SK-N-SH (cell line): ENCODE measurements around the gene KRT13. TPM values are rescaled to one million over a fixed set of nuclear protein-coding genes. Genes with fewer than 3 reads are reported as not detected.

Source experiments
- CTCF ChIA-PET: fragments of 300-600, 350-600 bp; formaldehyde crosslinking; extraction: SDS; loops from one replicate; lab custom pipeline; 2021; lab: Yijun Ruan, JAX
- POLR2A ChIA-PET: fragments of 350-600 bp; sonication (Branson Sonifier 250); formaldehyde crosslinking; extraction: SDS; loops from one replicate; lab custom pipeline; 2020; ENCODE audit warnings: antibody characterized with exemption, inconsistent platforms; lab: Yijun Ruan, JAX
- DNase-seq: peaks from one replicate; pipeline ENCODE4 v3.0.0; 2012
- H2AFZ ChIP-seq: fragments of 200-600 bp; sonication (generic); 2 replicates; pipeline ENCODE4 v1.8.1; 2016; ENCODE audit warnings: antibody characterized with exemption, mild to moderate bottlenecking, low read depth
- H3F3A ChIP-seq: fragments of 200-600 bp; sonication (generic); replicated peaks from 2 replicates; pipeline ENCODE3; 2016; ENCODE audit warnings: antibody characterized with exemption, mild to moderate bottlenecking; ENCODE audit not compliant: insufficient read depth
- H3K27ac ChIP-seq, 2 experiments: fragments of 200-500 bp in 1 of 2; fragments of 200-600 bp in 1 of 2; sonication (Bioruptor generic) in 1 of 2; sonication (generic), shearing (Covaris generic) in 1 of 2; 2 replicates each; pipeline versions ENCODE4 v1.5.1 to v1.6.1; 2014 to 2016; ENCODE audit warnings: low read depth in 2 of 2, inconsistent platforms in 1 of 2, low read length in 1 of 2, mild to moderate bottlenecking in 1 of 2, mixed read lengths in 1 of 2
- H3K27me3 ChIP-seq: fragments of 200-600 bp; sonication (generic), shearing (Covaris generic); 2 replicates; pipeline ENCODE4 v1.6.1; 2016; ENCODE audit warnings: mixed run types; ENCODE audit not compliant: insufficient read depth
- H3K36me3 ChIP-seq, 2 experiments: fragments of 200-500 bp in 1 of 2; fragments of 200-600 bp in 1 of 2; sonication (Bioruptor generic) in 1 of 2; sonication (generic) in 1 of 2; replicated peaks in 1 of 2; 2 replicates each; pipeline versions ENCODE3 to v1.5.1; 2014 to 2016; ENCODE audit warnings: low read length in 1 of 2, mild to moderate bottlenecking in 1 of 2; ENCODE audit not compliant: insufficient read depth in 2 of 2, control insufficient read depth in 1 of 2
- H3K4me1 ChIP-seq, 2 experiments: fragments of 200-500 bp in 1 of 2; fragments of 200-600 bp in 1 of 2; sonication (Bioruptor generic) in 1 of 2; sonication (generic), shearing (Covaris generic) in 1 of 2; 2 replicates each; pipeline versions ENCODE4 v1.5.1 to v1.6.1; 2014 to 2016; ENCODE audit warnings: low read depth in 1 of 2, low read length in 1 of 2, mixed run types in 1 of 2; ENCODE audit not compliant: insufficient read depth in 2 of 2, control insufficient read depth in 1 of 2
- H3K4me2 ChIP-seq: fragments of 200-600 bp; sonication (generic), shearing (Covaris generic); 2 replicates; pipeline ENCODE4 v1.6.1; 2017; ENCODE audit warnings: mixed run types
- H3K4me3 ChIP-seq, 2 experiments: fragments of 200-500 bp in 1 of 2; fragments of 200-600 bp in 1 of 2; sonication (Bioruptor generic) in 1 of 2; sonication (generic), shearing (Covaris generic) in 1 of 2; 2 replicates each; pipeline versions ENCODE4 v1.5.1 to v1.8.1; 2014 to 2016; ENCODE audit warnings: low read depth in 2 of 2, inconsistent platforms in 1 of 2, low read length in 1 of 2, mild to moderate bottlenecking in 1 of 2, mixed read lengths in 1 of 2, moderate library complexity in 1 of 2
- H3K79me2 ChIP-seq: fragments of 200-600 bp; sonication (generic); 2 replicates; pipeline ENCODE4 v1.8.1; 2017; ENCODE audit warnings: mild to moderate bottlenecking; ENCODE audit not compliant: insufficient read depth
- H3K9ac ChIP-seq: fragments of 200-600 bp; sonication (generic); 2 replicates; pipeline ENCODE4 v1.6.1; 2017; ENCODE audit warnings: mixed run types
- H3K9me2 ChIP-seq: fragments of 200-600 bp; sonication (generic); 2 replicates; pipeline ENCODE4 v1.6.1; 2017; ENCODE audit warnings: mixed run types
- H3K9me3 ChIP-seq: fragments of 200-600 bp; sonication (generic); 2 replicates; pipeline ENCODE4 v1.6.1; 2017; ENCODE audit warnings: mixed run types, mild to moderate bottlenecking, moderate library complexity
- H4K20me1 ChIP-seq: fragments of 200-600 bp; sonication (generic); 2 replicates; pipeline ENCODE4 v1.6.1; 2017; ENCODE audit warnings: mild to moderate bottlenecking, mixed run types; ENCODE audit not compliant: insufficient read depth
- CHD2 ChIP-seq: fragments of 150-350 bp; IDR thresholded peaks from 2 replicates; pipeline ENCODE4 v1.6.1; 2018; ENCODE audit warnings: low read length; ENCODE audit not compliant: partially characterized antibody
- ELF1 ChIP-seq: IDR thresholded peaks from 2 replicates; pipeline ENCODE4 v1.4.0; 2012
- EP300 ChIP-seq, 2 experiments: IDR thresholded peaks; 2 replicates each; pipeline versions ENCODE4 v1.4.0 to v1.6.1; 2012; ENCODE audit warnings: borderline replicate concordance in 1 of 2, low read depth in 1 of 2, low read length in 1 of 2
- EZH2phosphoT487 ChIP-seq: fragments of 200-600 bp; sonication (generic); IDR thresholded peaks from 2 replicates; pipeline ENCODE4 v1.6.1; 2017; ENCODE audit warnings: low read depth, mixed run types, mild to moderate bottlenecking, antibody characterized with exemption, moderate library complexity, borderline replicate concordance
- GATA2 ChIP-seq: sonication (generic); formaldehyde crosslinking; IDR thresholded peaks from 2 replicates; pipeline ENCODE4 v1.5.0; 2020; ENCODE audit warnings: mild to moderate bottlenecking, missing genetic modification reagents
- JUND ChIP-seq: IDR thresholded peaks from 2 replicates; pipeline ENCODE4 v1.4.0; 2012
- MEF2A ChIP-seq: IDR thresholded peaks from 2 replicates; pipeline ENCODE4 v1.4.0; 2012; ENCODE audit warnings: low read depth, borderline replicate concordance
- RFX5 ChIP-seq: IDR thresholded peaks from 2 replicates; pipeline ENCODE4 v1.6.1; 2012; ENCODE audit warnings: mild to moderate bottlenecking, improper control_type of control experiment, low read length
- TAF1 ChIP-seq: IDR thresholded peaks from 2 replicates; pipeline ENCODE4 v1.6.1; 2012; ENCODE audit warnings: low read depth, mild to moderate bottlenecking, low read length, moderate library complexity, borderline replicate concordance
- TCF12 ChIP-seq: IDR thresholded peaks from 2 replicates; pipeline ENCODE4 v1.4.0; 2012
- WGBS: methylation state at CpG from one replicate; pipeline ENCODE4 v1.1.6; 2017; ENCODE audit warnings: low lambda C conversion rate; 5-methylcytosine and 5-hydroxymethylcytosine counted together
- polyA plus RNA-seq, 3 experiments: library from polyadenylated mRNA; depleted of rRNA; stranded (reverse); fragments of >200 nt; gene quantifications; 2 replicates each; pipeline ENCODE4 v1.2.3, GENCODE V29; 2012
- TF ChIP-seq, protein P1 (sequence below): IDR thresholded peaks from 2 replicates; pipeline ENCODE4 v1.6.1; 2012; ENCODE audit warnings: mild to moderate bottlenecking, low read depth, low read length, moderate library complexity
- TF ChIP-seq, protein P2 (sequence below): IDR thresholded peaks from 2 replicates; pipeline ENCODE4 v1.4.0; 2012; ENCODE audit warnings: low read depth, borderline replicate concordance
- TF ChIP-seq, protein P3 (sequence below): IDR thresholded peaks from 2 replicates; pipeline ENCODE4 v1.4.0; 2012; ENCODE audit warnings: low read depth, borderline replicate concordance
- TF ChIP-seq, protein P4 (sequence below): fragments of 150-350 bp; IDR thresholded peaks from 2 replicates; pipeline ENCODE4 v1.6.1; 2017; ENCODE audit warnings: antibody characterized with exemption, low read length, low read depth, borderline replicate concordance

KRT13 gene
- polyA plus RNA-seq, 1 of the 3 experiments (the other 2 are of a cell fraction) = 0.39 TPM

DNA sequence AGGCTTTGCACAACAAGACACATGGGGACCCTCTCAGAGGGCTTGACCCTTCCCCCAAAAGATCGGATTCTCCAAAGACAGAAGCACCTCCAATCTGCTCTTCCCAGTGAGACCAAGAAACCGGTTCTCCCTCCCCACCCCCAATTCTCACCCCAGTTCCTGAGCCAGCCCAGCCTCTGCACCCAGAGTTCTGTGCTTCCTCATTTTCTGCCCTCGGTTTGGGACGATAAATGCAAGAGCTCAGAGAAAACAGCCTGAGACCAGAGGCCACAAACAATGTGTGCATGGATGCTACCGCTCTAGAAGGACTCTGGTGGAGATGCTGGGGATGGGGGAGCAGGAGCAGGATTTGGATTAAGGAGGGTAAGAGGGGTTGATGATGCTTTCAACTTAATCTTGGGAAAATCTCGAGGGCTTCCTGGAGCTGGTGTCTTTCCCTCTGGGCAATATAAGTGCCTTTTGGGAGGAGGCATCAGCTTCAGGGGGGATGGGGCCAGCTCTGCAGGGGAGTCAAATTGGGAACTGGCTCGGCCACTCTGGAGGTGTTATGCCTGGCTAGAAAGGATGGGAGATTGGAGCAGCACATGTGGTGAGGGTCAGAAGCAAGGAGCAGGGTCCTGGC, 7.2 kb upstream of the KRT13 start:
- H3K36me3 ChIP-seq = no peaks in the 10 kb centered on the region
- TF ChIP-seq JUND (no peak), CHD2 (no peak), TCF12 (no peak), GATA2 (CRISPR knock-in tag) (no peak), MEF2A (no peak), EZH2phosphoT487 (no peak), EP300 (IDR thresholded peaks at IDR 0.05; ENCODE audit: borderline replicate concordance in 1 of 2, low read depth in 1 of 2, low read length in 1 of 2) (no peak), RFX5 (no peak), ELF1 (no peak)
- TF ChIP-seq, protein P1, sequence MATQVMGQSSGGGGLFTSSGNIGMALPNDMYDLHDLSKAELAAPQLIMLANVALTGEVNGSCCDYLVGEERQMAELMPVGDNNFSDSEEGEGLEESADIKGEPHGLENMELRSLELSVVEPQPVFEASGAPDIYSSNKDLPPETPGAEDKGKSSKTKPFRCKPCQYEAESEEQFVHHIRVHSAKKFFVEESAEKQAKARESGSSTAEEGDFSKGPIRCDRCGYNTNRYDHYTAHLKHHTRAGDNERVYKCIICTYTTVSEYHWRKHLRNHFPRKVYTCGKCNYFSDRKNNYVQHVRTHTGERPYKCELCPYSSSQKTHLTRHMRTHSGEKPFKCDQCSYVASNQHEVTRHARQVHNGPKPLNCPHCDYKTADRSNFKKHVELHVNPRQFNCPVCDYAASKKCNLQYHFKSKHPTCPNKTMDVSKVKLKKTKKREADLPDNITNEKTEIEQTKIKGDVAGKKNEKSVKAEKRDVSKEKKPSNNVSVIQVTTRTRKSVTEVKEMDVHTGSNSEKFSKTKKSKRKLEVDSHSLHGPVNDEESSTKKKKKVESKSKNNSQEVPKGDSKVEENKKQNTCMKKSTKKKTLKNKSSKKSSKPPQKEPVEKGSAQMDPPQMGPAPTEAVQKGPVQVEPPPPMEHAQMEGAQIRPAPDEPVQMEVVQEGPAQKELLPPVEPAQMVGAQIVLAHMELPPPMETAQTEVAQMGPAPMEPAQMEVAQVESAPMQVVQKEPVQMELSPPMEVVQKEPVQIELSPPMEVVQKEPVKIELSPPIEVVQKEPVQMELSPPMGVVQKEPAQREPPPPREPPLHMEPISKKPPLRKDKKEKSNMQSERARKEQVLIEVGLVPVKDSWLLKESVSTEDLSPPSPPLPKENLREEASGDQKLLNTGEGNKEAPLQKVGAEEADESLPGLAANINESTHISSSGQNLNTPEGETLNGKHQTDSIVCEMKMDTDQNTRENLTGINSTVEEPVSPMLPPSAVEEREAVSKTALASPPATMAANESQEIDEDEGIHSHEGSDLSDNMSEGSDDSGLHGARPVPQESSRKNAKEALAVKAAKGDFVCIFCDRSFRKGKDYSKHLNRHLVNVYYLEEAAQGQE = no peak
- TF ChIP-seq, protein P2, sequence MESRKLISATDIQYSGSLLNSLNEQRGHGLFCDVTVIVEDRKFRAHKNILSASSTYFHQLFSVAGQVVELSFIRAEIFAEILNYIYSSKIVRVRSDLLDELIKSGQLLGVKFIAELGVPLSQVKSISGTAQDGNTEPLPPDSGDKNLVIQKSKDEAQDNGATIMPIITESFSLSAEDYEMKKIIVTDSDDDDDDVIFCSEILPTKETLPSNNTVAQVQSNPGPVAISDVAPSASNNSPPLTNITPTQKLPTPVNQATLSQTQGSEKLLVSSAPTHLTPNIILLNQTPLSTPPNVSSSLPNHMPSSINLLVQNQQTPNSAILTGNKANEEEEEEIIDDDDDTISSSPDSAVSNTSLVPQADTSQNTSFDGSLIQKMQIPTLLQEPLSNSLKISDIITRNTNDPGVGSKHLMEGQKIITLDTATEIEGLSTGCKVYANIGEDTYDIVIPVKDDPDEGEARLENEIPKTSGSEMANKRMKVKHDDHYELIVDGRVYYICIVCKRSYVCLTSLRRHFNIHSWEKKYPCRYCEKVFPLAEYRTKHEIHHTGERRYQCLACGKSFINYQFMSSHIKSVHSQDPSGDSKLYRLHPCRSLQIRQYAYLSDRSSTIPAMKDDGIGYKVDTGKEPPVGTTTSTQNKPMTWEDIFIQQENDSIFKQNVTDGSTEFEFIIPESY = no peak
- no peak overlapping the region for H3K9ac ChIP-seq
- no peak overlapping the region for H3K4me2 ChIP-seq
- no peak overlapping the region for H3K27ac ChIP-seq
- no peaks in the 10 kb centered on the region for H3K9me3 ChIP-seq
- no peak for DNase-seq
- CTCF ChIA-PET = interaction anchor here (0.7 to 1.6 kb wide), 2 partner anchors 37 to 150 kb away, joined by 4 to 8 read pairs; no protein-coding TSS in a partner anchor
- H4K20me1 ChIP-seq = no peaks in the 10 kb centered on the region
- no peaks in the 10 kb centered on the region for H3F3A ChIP-seq
- 78% methylated on average over 7 of the region's 7 CpGs for WGBS
- no peaks in the 10 kb centered on the region for H3K9me2 ChIP-seq
- no peak overlapping the region for H2AFZ ChIP-seq
- no peak overlapping the region for H3K4me3 ChIP-seq
- POLR2A ChIA-PET = no interaction called here
- no peaks in the 10 kb centered on the region for H3K79me2 ChIP-seq
- peaks cover 0 to 3% of the 10 kb centered on the region in 2 experiments; a peak in 1 of 4 replicates for H3K4me1 ChIP-seq
- no peaks in the 10 kb centered on the region for H3K27me3 ChIP-seq

DNA sequence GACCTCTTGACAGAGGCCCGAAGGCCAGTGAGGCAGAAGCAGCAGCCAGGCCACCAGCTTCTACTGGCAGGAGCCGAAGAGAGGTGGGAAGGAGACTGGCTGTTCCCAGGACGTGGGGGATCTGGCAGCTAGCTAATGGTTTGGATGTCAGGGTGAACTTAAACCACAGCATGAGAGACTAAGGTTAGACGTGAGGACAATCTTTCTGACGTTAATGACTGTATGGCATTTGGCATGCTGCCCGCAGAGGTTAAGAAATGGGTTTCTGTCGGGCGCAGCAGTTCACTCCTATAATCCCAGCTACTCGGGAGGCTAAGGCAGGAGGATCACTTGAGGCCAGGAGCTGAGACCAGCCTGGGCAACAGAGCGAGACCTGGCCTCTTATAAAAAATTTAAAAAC, 6.3 kb upstream of the KRT13 start:
- H3K4me3 ChIP-seq = no peak overlapping the region
- DNase-seq = no peak
- no peak overlapping the region for H3K4me2 ChIP-seq
- H3K79me2 ChIP-seq = no peaks in the 10 kb centered on the region
- no peaks in the 10 kb centered on the region for H3K36me3 ChIP-seq
- no peak overlapping the region for H2AFZ ChIP-seq
- no peaks in the 10 kb centered on the region for H3K27me3 ChIP-seq
- CTCF ChIA-PET = interaction anchor here (0.8 to 1.6 kb wide), 3 partner anchors 16 to 38 kb away, joined by 3 to 8 read pairs (median 3); partner anchors contain the start of gene KRT35
- 86% methylated on average over 10 of the region's 10 CpGs for WGBS
- H3K4me1 ChIP-seq = peaks cover 0 to 3% of the 10 kb centered on the region in 2 experiments; a peak in 1 of 4 replicates
- no peak overlapping the region for H3K27ac ChIP-seq
- H3F3A ChIP-seq = no peaks in the 10 kb centered on the region
- H4K20me1 ChIP-seq = no peaks in the 10 kb centered on the region
- H3K9ac ChIP-seq = no peak overlapping the region
- no peaks in the 10 kb centered on the region for H3K9me3 ChIP-seq
- H3K9me2 ChIP-seq = no peaks in the 10 kb centered on the region
- POLR2A ChIA-PET = interaction anchor here (0.6 kb wide), 1 partner anchor 10 kb away, joined by 3 read pairs; no protein-coding TSS in a partner anchor
- TF ChIP-seq TAF1 (no peak), EP300 (IDR thresholded peaks at IDR 0.05; ENCODE audit: borderline replicate concordance in 1 of 2, low read depth in 1 of 2, low read length in 1 of 2) (no peak), GATA2 (CRISPR knock-in tag) (no peak)
- TF ChIP-seq, protein P1 = no peak
- TF ChIP-seq, protein P3, sequence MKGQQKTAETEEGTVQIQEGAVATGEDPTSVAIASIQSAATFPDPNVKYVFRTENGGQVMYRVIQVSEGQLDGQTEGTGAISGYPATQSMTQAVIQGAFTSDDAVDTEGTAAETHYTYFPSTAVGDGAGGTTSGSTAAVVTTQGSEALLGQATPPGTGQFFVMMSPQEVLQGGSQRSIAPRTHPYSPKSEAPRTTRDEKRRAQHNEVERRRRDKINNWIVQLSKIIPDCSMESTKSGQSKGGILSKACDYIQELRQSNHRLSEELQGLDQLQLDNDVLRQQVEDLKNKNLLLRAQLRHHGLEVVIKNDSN = no peak
- TF ChIP-seq, protein P4, sequence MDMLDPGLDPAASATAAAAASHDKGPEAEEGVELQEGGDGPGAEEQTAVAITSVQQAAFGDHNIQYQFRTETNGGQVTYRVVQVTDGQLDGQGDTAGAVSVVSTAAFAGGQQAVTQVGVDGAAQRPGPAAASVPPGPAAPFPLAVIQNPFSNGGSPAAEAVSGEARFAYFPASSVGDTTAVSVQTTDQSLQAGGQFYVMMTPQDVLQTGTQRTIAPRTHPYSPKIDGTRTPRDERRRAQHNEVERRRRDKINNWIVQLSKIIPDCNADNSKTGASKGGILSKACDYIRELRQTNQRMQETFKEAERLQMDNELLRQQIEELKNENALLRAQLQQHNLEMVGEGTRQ = no peak
